Immature natural killer cell (primary cell): ENCODE results near the gene FNBP1. TPM values are rescaled to one million over a fixed set of nuclear protein-coding genes. Genes with fewer than 3 reads are reported as not detected.

Source experiments
- DNase-seq, 3 donors: peaks; one replicate each; pipeline ENCODE4 v3.0.0; 2022; ENCODE audit warnings: mixed read lengths in 1 of 3
- H3K27ac Mint-ChIP-seq, 6 donors: one replicate each; pipeline ENCODE4 v1.8.0; 2020; ENCODE audit warnings: mixed read lengths in 6 of 6, mild to moderate bottlenecking in 5 of 6, inconsistent platforms in 4 of 6, moderate library complexity in 3 of 6
- H3K27me3 Mint-ChIP-seq, 3 donors: one replicate each; pipeline ENCODE4 v1.8.0; 2020 to 2021; ENCODE audit warnings: low read depth in 3 of 3, mild to moderate bottlenecking in 3 of 3, mixed read lengths in 3 of 3, moderate library complexity in 3 of 3, inconsistent platforms in 1 of 3
- H3K36me3 Mint-ChIP-seq, 3 donors: one replicate each; pipeline ENCODE4 v1.8.0; 2020; ENCODE audit warnings: mixed read lengths in 3 of 3, inconsistent platforms in 2 of 3, mild to moderate bottlenecking in 2 of 3
- H3K4me1 Mint-ChIP-seq, 2 donors: one replicate each; pipeline ENCODE4 v1.8.0; 2020; ENCODE audit warnings: inconsistent platforms in 2 of 2, mild to moderate bottlenecking in 2 of 2, mixed read lengths in 2 of 2, moderate library complexity in 1 of 2
- H3K4me3 Mint-ChIP-seq, 5 donors: one replicate each; pipeline ENCODE4 v1.8.0; 2020; ENCODE audit warnings: mild to moderate bottlenecking in 5 of 5, mixed read lengths in 5 of 5, inconsistent platforms in 3 of 5, moderate library complexity in 3 of 5
- H3K9me3 Mint-ChIP-seq, 6 donors: one replicate each; pipeline ENCODE4 v1.8.0; 2020; ENCODE audit warnings: mild to moderate bottlenecking in 6 of 6, mixed read lengths in 6 of 6, inconsistent platforms in 4 of 6, moderate library complexity in 3 of 6
- polyA plus RNA-seq, 3 donors: library from polyadenylated mRNA; unstranded; fragments of 300-500 nt; fragmentation: Illumina TruSeq; gene quantifications; one replicate each; pipeline ENCODE4 v1.2.3, GENCODE V29; 2021

The FNBP1 gene
- polyA plus RNA-seq, 3 donors from 2014 or later: 113 to 136 (median 135) TPM

DNA sequence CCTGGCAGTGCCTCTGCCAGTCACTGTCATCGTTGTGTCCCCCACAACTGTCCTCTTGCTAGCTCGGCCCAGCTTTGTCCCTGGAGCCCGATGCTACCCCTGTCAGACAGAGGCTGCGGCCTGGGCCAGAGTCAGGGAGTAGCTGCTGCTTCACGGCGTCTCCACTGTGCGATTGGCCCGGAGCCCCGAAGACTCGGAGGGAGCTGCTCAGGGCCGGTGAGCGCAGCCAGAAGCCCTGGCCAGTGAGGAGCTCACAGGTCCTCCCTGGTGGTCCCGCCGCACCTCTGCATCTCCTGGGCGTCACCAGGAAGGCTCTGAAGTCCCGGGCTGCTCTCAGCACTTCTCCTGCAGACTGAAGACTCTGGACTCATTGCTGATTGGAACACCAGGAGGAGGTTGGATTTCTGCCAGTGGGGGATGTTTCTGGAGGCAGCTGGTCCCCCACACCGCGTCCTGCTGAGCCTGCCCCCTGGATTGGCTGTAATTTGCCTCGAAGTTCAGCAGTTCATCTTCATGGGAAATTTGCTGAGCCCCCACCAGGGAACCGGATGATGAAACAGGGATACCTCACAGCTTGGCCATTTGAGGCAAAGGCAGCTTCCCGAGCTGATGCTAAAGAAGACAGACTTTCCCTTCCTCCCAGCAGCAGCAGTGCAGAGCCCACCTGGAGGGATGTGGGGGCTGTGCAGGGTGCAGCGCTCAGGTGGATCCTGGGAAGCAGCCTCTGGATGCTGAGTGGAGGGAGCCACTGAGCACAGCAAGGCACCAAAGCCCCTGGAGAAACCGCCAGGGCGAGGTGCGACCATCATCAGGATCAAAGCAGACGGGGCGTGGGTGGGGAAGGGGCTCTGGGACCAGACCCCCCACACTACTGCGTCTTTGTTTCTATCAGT lies 162.1 kb downstream of the FNBP1 start:
- H3K4me3 Mint-ChIP-seq: peak overlapping the region in 1 of 5 donors; percentile 32
- H3K36me3 Mint-ChIP-seq: peaks cover 4 to 23% (median 5%) of the 10 kb centered on the region in 3 donors
- no peaks in the 10 kb centered on the region for H3K9me3 Mint-ChIP-seq
- no peak for DNase-seq
- H3K4me1 Mint-ChIP-seq: peaks cover 31 to 36% of the 10 kb centered on the region in 2 donors
- peaks cover 15 to 30% (median 19%) of the 10 kb centered on the region in 3 donors for H3K27me3 Mint-ChIP-seq
- H3K27ac Mint-ChIP-seq: peak overlapping the region in 1 of 6 donors; percentile 43

DNA sequence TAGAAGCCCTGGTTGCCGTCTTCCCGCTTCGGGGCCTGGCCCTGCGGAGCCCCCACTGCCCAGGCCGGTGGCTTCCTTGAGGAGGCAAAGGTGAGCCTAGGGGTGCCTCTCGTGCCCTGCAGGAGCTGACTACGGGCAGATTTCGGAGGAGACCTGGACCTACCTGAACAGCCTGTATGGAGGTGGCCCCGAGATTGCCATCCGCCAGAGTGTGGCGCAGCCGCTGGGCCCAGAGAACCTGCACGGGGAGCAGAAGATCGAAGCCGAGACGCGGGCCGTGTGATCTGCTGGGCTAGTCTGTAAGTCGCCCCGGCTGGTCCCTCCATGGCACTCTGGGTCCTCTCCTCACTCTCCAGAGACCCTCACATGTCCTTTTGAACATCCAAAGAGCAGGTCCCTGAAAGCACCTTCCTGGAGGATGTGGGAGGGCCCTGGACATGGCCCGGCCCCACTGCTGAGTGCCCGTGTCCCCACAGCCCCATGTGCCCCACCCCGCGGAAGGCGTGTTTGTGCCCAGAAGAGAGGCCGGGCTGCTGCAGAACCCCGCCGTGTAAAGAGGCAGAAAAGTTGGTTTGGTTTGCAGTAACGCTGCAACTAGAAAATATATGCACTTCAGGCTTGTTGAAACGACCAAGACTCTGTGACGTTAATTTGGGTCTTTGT lies 162.9 kb downstream of the FNBP1 start:
- Mint-ChIP-seq H3K36me3 (peaks cover 4 to 23% (median 5%) of the 10 kb centered on the region in 3 donors), H3K4me1 (peaks cover 23 to 31% of the 10 kb centered on the region in 2 donors), H3K27ac (peak overlapping the region in 1 of 6 donors; percentile 35), H3K27me3 (peaks cover 13 to 23% (median 14%) of the 10 kb centered on the region in 3 donors), H3K4me3 (peak overlapping the region in 2 of 5 donors; percentile 32 to 42), H3K9me3 (no peaks in the 10 kb centered on the region)
- no peak for DNase-seq

DNA sequence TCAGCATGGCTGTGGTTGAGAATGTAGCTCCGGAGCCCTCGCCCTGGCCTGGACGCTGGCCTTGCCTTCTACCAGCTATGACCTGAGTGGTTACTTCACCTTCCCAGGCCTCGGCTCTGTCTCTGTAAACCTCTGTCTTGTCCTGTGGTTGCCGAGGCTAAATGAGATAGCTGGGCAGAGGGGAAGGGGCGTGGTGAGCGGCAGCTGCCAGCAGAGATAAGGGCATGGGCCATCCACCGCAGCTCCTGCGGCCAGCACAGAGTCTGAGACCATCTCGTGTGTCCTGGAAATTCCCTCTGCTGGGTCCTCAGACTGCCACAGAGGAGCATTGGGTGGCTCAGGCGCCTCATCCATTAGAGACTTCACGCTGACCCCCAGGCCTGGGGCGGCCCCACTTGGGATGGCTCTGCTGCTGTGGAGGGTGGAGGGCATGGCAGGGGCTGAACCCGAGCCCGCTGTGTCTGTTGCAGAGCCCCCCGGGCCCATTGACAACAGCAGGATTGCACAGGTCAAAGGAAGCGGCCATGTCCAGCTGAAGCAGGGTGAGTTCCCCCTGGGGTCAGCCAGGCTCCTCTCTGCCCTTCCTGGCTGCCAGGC lies 163.8 kb downstream of the FNBP1 start:
- H3K36me3 Mint-ChIP-seq: peaks cover 4 to 30% (median 9%) of the 10 kb centered on the region in 3 donors
- H3K4me1 Mint-ChIP-seq: peaks cover 14 to 28% of the 10 kb centered on the region in 2 donors
- H3K27ac Mint-ChIP-seq: peak overlapping the region in 3 of 6 donors; percentile 55 to 78 (median 76)
- peak; percentile 31 to 40 (median 39) for DNase-seq
- no peaks in the 10 kb centered on the region for H3K9me3 Mint-ChIP-seq
- H3K4me3 Mint-ChIP-seq: peak overlapping the region in 3 of 5 donors; percentile 33 to 54 (median 38)
- H3K27me3 Mint-ChIP-seq: peaks cover 7 to 15% (median 9%) of the 10 kb centered on the region in 3 donors

DNA sequence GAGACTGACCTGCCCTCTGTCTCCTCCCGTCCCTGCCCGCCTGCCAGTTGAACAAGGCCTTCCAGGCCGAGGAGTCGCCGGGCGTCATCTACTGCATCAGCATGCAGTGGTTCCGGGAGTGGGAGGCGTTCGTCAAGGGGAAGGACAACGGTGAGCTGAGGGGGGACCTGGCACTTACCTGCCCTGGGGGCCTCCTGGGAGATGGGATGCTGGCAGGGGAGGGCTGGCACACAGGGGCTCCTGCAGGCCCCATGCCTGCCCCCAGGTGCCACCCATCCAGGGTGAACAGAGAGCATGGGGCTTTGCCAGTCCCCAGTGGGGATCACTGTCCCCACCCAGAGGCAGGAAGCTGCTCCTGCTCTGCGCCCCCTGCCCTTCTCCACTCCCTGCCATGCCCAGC lies 164.7 kb downstream of the FNBP1 start:
- peaks cover 6 to 26% of the 10 kb centered on the region in 2 donors for H3K4me1 Mint-ChIP-seq
- H3K36me3 Mint-ChIP-seq: peaks cover 9 to 37% (median 16%) of the 10 kb centered on the region in 3 donors
- H3K27me3 Mint-ChIP-seq: peaks cover 6 to 15% (median 7%) of the 10 kb centered on the region in 3 donors
- no peaks in the 10 kb centered on the region for H3K9me3 Mint-ChIP-seq
- DNase-seq: no peak
- H3K4me3 Mint-ChIP-seq: peak overlapping the region in 3 of 5 donors; percentile 42 to 88 (median 63)
- peak overlapping the region in 4 of 6 donors; percentile 77 to 91 (median 84) for H3K27ac Mint-ChIP-seq

DNA sequence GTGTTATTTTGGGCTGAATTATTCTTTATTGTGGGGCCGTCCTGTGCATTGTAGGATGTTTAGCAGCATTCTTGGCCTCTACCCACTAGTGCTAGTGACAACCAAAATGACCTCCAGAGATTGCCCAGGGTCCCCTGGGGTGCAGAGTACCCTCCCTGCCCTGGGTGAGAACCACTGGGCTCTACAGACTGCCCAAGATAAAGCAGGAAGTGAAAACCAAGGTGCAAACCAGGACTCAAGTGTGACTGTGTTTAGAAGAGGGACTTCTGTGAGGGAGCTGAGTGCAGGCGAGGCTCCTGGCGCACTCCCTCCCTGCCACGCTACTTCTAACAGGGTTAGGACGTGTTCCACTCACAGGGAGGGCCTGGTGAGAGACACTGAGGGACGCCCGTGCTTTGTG lies 166.2 kb downstream of the FNBP1 start:
- Mint-ChIP-seq H3K4me1 (peaks cover 10 to 31% of the 10 kb centered on the region in 2 donors), H3K4me3 (peak overlapping the region in 4 of 5 donors; percentile 74 to 88 (median 84)), H3K36me3 (peaks cover 9 to 37% (median 20%) of the 10 kb centered on the region in 3 donors), H3K27ac (peak overlapping the region; percentile 91 to 97 (median 95)), H3K9me3 (no peaks in the 10 kb centered on the region), H3K27me3 (peaks cover 6 to 15% (median 11%) of the 10 kb centered on the region in 3 donors)
- peak; percentile 72 to 74 (median 73) for DNase-seq

DNA sequence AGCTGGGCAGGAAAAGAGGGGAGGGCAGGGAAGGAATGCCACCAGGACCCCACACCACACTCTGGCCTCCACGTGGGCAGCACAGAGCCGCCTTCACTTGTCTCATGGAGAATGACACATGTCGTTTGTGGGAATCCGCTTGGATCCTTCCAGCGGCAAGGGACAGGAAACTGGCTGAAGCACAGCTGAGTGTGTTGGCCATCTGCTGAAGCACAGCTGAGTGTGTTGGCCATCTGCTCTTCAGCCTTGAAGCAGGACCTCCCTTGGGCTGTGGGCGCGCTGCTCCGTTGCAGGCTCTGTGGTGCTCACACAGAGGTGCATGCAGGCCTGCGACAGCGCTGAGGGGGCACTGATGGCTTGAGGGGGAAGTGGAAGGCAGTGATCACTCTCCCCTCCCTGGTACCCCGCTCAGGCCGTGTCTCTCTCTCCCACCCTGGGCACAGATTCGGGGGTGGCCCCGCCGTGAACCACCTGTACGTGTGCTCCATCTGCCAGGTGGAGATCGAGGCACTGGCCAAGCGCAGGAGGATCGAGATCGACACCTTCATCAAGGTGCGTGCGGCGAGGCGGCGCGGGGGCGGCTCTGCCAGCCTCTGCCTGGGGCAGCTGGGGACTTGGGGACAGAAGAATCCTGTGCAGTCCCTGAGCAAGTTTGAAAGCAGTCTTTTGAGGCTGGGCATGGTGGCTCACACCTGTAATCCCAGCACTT lies 167.1 kb downstream of the FNBP1 start:
- H3K4me1 Mint-ChIP-seq: peaks cover 19 to 39% of the 10 kb centered on the region in 2 donors
- peak overlapping the region in 2 of 5 donors; percentile 21 for H3K4me3 Mint-ChIP-seq
- H3K27ac Mint-ChIP-seq: peak overlapping the region; percentile 19 to 97 (median 93)
- H3K36me3 Mint-ChIP-seq: peaks cover 9 to 37% (median 21%) of the 10 kb centered on the region in 3 donors
- no peaks in the 10 kb centered on the region for H3K9me3 Mint-ChIP-seq
- peaks cover 6 to 16% (median 11%) of the 10 kb centered on the region in 3 donors for H3K27me3 Mint-ChIP-seq
- no peak for DNase-seq

DNA sequence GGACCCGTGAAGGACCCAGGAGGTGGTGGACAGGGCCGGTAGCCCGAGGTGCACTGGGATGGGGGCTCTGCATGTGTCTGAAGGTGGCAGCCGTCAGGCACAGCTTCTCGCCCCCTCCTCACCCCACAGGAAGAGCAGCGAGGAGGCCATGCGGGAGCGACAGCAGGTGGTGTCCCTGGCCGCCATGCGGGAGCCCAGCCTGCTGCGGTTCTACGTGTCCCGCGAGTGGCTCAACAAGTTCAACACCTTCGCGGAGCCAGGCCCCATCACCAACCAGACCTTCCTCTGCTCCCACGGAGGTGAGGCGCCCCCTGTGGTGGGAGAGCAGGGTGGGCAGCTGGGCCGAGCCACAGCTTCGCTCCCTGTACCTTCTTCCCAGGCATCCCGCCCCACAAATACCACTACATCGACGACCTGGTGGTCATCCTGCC lies 167.8 kb downstream of the FNBP1 start:
- H3K4me3 Mint-ChIP-seq: no peak overlapping the region
- H3K9me3 Mint-ChIP-seq: no peaks in the 10 kb centered on the region
- H3K27ac Mint-ChIP-seq: peak overlapping the region in 1 of 6 donors; percentile 45
- DNase-seq: no peak
- H3K27me3 Mint-ChIP-seq: peaks cover 6 to 14% (median 11%) of the 10 kb centered on the region in 3 donors
- H3K4me1 Mint-ChIP-seq: peaks cover 25 to 44% of the 10 kb centered on the region in 2 donors
- peaks cover 9 to 33% (median 21%) of the 10 kb centered on the region in 3 donors for H3K36me3 Mint-ChIP-seq

DNA sequence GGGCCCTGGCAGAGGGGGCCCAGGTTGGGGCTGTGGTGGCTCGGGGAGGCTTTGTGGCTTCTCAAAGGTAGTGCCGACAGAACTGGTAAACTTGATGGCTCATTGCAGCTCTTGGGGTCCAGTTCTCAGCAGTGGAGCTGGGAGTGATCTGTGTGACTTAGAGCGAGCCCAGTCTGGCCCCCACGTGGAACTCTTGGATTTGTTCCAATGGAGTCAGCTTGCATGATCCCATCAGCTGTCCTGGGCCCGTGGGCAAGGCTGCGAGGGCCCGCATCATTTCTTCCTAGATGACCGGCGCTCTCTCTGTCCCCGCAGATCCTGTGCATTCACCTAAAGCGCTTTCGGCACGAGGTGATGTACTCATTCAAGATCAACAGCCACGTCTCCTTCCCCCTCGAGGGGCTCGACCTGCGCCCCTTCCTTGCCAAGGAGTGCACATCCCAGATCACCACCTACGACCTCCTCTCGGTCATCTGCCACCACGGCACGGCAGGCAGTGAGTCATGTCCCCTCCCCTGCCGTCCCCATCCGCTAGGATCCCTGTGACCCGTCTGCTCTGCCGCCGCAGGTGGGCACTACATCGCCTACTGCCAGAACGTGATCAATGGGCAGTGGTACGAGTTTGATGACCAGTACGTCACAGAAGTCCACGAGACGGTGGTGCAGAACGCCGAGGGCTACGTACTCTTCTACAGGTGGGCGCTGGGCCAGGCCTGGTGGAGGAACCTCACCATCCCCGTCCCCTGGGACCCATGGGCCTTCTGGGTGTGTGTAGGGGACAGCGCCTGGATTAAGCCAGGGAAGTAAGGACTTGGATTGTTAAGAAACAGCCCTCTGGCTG lies 168.5 kb downstream of the FNBP1 start:
- Mint-ChIP-seq H3K4me3 (no peak overlapping the region), H3K27ac (peak overlapping the region; percentile 12 to 51 (median 32)), H3K4me1 (peaks cover 29 to 47% of the 10 kb centered on the region in 2 donors), H3K9me3 (no peaks in the 10 kb centered on the region), H3K36me3 (peaks cover 9 to 30% (median 21%) of the 10 kb centered on the region in 3 donors), H3K27me3 (peaks cover 6 to 12% (median 11%) of the 10 kb centered on the region in 3 donors)
- DNase-seq: no peak

DNA sequence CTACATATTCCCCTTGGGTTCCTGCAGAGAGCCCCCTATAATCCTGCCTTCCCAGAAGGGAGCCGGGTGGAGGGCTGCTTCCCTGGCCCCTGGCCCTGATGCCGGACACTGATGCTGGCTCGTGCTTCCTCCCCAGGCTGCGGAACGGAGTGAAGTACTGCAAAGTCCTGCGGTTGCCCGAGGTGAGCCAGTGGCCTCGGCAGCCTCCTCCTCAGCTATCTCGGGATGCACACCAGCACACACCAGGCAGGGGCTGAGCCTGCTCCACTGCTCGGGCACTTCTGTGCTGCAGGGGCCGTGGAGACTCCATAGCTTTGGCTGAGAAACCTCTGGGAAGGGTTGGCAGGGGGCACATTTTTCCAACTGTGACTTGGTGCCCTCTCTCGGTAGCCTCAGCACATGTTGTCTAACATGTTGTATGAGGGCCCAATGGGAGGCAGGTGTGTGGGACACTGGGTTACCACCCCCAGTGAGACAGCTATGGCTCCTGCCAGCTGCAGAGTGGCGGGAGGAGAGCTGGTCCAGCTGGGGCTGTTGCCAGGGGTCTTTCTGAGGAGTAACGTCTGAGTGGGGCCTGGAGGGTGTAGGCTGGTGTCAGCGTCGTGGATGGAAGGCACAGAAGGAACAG lies 169.3 kb downstream of the FNBP1 start:
- Mint-ChIP-seq H3K4me3 (peak overlapping the region in 2 of 5 donors; percentile 49 to 59), H3K4me1 (peaks cover 37 to 55% of the 10 kb centered on the region in 2 donors), H3K36me3 (peaks cover 9 to 26% (median 21%) of the 10 kb centered on the region in 3 donors), H3K27ac (peak overlapping the region in 4 of 6 donors; percentile 13 to 83 (median 76)), H3K9me3 (no peaks in the 10 kb centered on the region), H3K27me3 (peaks cover 6 to 17% (median 12%) of the 10 kb centered on the region in 3 donors)
- no peak for DNase-seq

DNA sequence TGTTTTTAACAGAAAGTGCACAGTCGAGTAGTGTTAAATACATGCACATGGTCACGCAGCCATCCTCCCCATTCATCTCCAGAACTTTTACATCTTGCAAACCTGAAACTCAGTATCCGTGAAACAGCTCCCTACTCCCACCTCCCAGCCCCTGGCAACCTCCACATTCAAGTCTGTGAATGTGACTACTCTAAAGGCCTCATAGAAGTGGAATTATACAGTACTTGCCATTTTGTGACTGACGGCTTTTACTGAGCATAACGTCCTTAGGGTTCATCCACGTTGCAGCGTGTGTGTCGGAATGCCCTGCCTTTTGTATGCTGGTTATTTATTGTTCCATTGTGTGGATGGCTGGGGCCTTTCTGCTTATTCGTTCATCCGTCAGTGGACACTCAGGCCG lies 171.9 kb downstream of the FNBP1 start:
- H3K4me3 Mint-ChIP-seq: peak overlapping the region in 3 of 5 donors; percentile 4 to 57 (median 12)
- H3K27ac Mint-ChIP-seq: peak overlapping the region; percentile 63 to 97 (median 96)
- H3K9me3 Mint-ChIP-seq: no peaks in the 10 kb centered on the region
- DNase-seq: no peak
- peaks cover 61 to 72% of the 10 kb centered on the region in 2 donors for H3K4me1 Mint-ChIP-seq
- peaks cover 4 to 24% (median 20%) of the 10 kb centered on the region in 3 donors for H3K36me3 Mint-ChIP-seq
- peaks cover 0 to 9% (median 9%) of the 10 kb centered on the region in 3 donors for H3K27me3 Mint-ChIP-seq

DNA sequence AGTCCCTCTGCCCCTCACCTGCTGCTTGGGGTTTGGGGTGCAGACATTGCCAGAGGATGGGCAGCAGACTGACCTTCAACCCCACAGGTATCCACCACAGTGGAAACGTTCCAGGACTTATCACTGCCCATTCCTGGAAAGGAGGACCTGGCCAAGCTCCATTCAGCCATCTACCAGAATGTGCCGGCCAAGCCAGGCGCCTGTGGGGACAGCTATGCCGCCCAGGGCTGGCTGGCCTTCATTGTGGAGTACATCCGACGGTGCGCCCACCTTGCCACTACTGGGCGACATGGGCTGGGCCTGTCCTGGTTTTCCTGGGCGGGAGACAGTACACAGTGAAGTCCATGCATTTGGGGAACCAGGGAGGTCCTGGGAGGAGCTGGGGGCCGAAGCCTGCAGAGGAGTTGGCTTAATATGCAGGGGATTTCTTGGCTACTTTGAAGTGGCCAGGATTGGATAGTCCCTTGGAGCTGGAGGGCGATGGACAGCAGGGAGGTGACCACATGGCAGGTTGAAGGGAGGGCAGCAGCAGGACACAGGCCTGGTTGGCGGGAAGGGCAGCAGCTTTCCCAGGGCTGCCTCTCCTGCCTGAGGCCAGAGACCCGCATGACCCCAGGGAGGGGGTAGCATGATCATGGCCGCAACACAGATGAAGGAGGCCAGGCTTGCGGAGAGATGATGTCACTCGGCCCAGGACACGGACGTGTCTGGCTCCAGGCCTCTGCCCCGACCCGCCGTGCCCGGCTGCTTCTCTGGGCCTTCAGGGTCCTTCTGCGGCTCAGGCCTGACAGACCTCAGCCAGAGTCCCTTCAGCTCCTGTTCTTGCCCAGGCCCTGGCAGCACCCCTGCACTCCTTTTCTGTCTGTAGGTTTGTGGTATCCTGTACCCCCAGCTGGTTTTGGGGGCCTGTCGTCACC lies 173.1 kb downstream of the FNBP1 start:
- Mint-ChIP-seq H3K4me3 (peak overlapping the region; percentile 64 to 79 (median 72)), H3K27me3 (peaks cover 0 to 9% (median 9%) of the 10 kb centered on the region in 3 donors), H3K36me3 (peaks cover 8 to 28% (median 23%) of the 10 kb centered on the region in 3 donors), H3K27ac (peak overlapping the region; percentile 91 to 97 (median 96)), H3K9me3 (no peaks in the 10 kb centered on the region), H3K4me1 (peaks cover 68 to 70% of the 10 kb centered on the region in 2 donors)
- DNase-seq: no peak
